MCF 10A (cell line): ENCODE data around the gene HOOK2. TPM values are rescaled to one million over a fixed set of nuclear protein-coding genes. Genes with fewer than 3 reads are reported as not detected.
A peak's percentile ranks its signal among the peaks of the same experiment; 100 is the strongest.

Experiments
- BruUV-seq: library from RNA; stranded (reverse); fragments of 400-500 nt; replicated peaks from 2 replicates; lab custom pipeline; 2021; lab: Mats Ljungman, UMichigan
- CTCF ChIA-PET: fragments of 300-600 bp; sonication (Branson Sonifier 250); formaldehyde crosslinking; extraction: SDS; loops from one replicate; lab custom pipeline; 2021; ENCODE audit warnings: antibody characterized with exemption, inconsistent platforms; lab: Yijun Ruan, JAX
- POLR2A ChIA-PET: fragments of 300-600, 350-650 bp; sonication (Branson Sonifier 250); formaldehyde crosslinking; extraction: SDS; loops from one replicate; lab custom pipeline; 2020; ENCODE audit warnings: antibody characterized with exemption, inconsistent platforms; lab: Yijun Ruan, JAX
- DNase-seq: peaks from one replicate; pipeline ENCODE4 v3.0.0-alpha.2; 2018; ENCODE audit not compliant: unreplicated experiment
- H3K27ac Mint-ChIP-seq: one replicate; pipeline ENCODE4 v1.8.0; 2022; ENCODE audit warnings: mild to moderate bottlenecking, low read depth, mixed read lengths; ENCODE audit not compliant: unreplicated experiment
- H3K27me3 Mint-ChIP-seq: one replicate; pipeline ENCODE4 v1.8.0; 2022; ENCODE audit warnings: mixed read lengths; ENCODE audit not compliant: insufficient read depth, unreplicated experiment
- H3K36me3 Mint-ChIP-seq: one replicate; pipeline ENCODE4 v1.8.0; 2022; ENCODE audit warnings: mild to moderate bottlenecking, moderate library complexity, mixed read lengths; ENCODE audit not compliant: insufficient read depth, unreplicated experiment
- H3K4me1 Mint-ChIP-seq: one replicate; pipeline ENCODE4 v1.8.0; 2022; ENCODE audit warnings: mixed read lengths; ENCODE audit not compliant: insufficient read depth, unreplicated experiment
- H3K4me3 Mint-ChIP-seq: one replicate; pipeline ENCODE4 v1.8.0; 2022; ENCODE audit warnings: mild to moderate bottlenecking, moderate library complexity, mixed read lengths; ENCODE audit not compliant: unreplicated experiment
- H3K9me3 Mint-ChIP-seq: one replicate; pipeline ENCODE4 v1.8.0; 2022; ENCODE audit warnings: mixed read lengths; ENCODE audit not compliant: unreplicated experiment
- CTCF ChIP-seq: fragments of 200-600 bp; IDR thresholded peaks from one replicate; pipeline ENCODE4 v1.8.0; 2022; ENCODE audit warnings: antibody characterized with exemption, mild to moderate bottlenecking; ENCODE audit not compliant: unreplicated experiment
- intact Hi-C: fragments of 100-400 bp; cut with micrococcal nuclease; formaldehyde crosslinking; loops from 2 replicates; pipeline ENCODE4 v1.14.1; 2022
- total RNA-seq: library from RNA; stranded (reverse); gene quantifications from 2 replicates; pipeline ENCODE4 v1.2.3, GENCODE V29; 2022

Gene HOOK2
- total RNA-seq, 1 experiment from 2014 or later, result 31.6 TPM

GRCh38 chr19:12720851-12721655, 54.3 kb downstream of the HOOK2 start:
- BruUV-seq, result no TSS peak
- peaks cover 61% of the 10 kb centered on the region for H3K36me3 Mint-ChIP-seq
- TF ChIP-seq CTCF, result no peak
- ChIA-PET POLR2A (interaction anchor here (0.6 to 6.5 kb wide), 18 partner anchors 12 to 581 kb away, joined by 3 to 235 read pairs (median 3); partner anchors contain the start of genes DHPS, FBXW9, GADD45GIP1 and GET3), CTCF (interaction anchor here (0.7 to 3.8 kb wide), 5 partner anchors 9 to 38 kb away, joined by 3 to 32 read pairs (median 4); partner anchors contain the start of gene TRIR)
- peak overlapping the region; percentile 96 for H3K27ac Mint-ChIP-seq
- no peaks in the 10 kb centered on the region for H3K9me3 Mint-ChIP-seq
- H3K4me3 Mint-ChIP-seq, result peak overlapping the region; percentile 96
- H3K27me3 Mint-ChIP-seq, result no peaks in the 10 kb centered on the region
- peaks cover 12% of the 10 kb centered on the region for H3K4me1 Mint-ChIP-seq
- peak; percentile 27 for DNase-seq
- intact Hi-C loops, result loop anchor here (5.0 kb wide), 1 partner anchor 71 kb away; the partner anchor contains the start of gene JUNB

GRCh38 chr19:12720296-12720695, 55.1 kb downstream of the HOOK2 start:
- POLR2A ChIA-PET, result interaction anchor here (0.6 to 6.5 kb wide), 9 partner anchors 11 to 236 kb away, joined by 3 to 235 read pairs (median 3); partner anchors contain the start of genes DHPS, FBXW9, GADD45GIP1 and GET3
- Mint-ChIP-seq H3K27me3 (no peaks in the 10 kb centered on the region), H3K27ac (peak overlapping the region; percentile 96), H3K4me1 (peaks cover 12% of the 10 kb centered on the region), H3K36me3 (peaks cover 68% of the 10 kb centered on the region), H3K9me3 (no peaks in the 10 kb centered on the region), H3K4me3 (peak overlapping the region; percentile 96)
- no peak for DNase-seq
- no TSS peak for BruUV-seq
- TF ChIP-seq CTCF, result no peak
- CTCF ChIA-PET, result interaction anchor here (1.1 to 1.7 kb wide), 3 partner anchors 13 to 127 kb away, joined by 3 to 4 read pairs (median 3); no protein-coding TSS in a partner anchor
- intact Hi-C loops, result loop anchor here (5.0 kb wide), 1 partner anchor 72 kb away; the partner anchor contains the start of gene JUNB

GRCh38 chr19:12715929-12716328, 59.4 kb downstream of the HOOK2 start:
- H3K36me3 Mint-ChIP-seq, result peaks cover 87% of the 10 kb centered on the region
- CTCF ChIA-PET, result interaction anchor here (0.7 to 2.2 kb wide), 5 partner anchors 42 to 132 kb away, joined by 3 to 6 read pairs (median 4); no protein-coding TSS in a partner anchor
- BruUV-seq, result no TSS peak

More at GRCh38 chr19:12715929-12716328, 59.4 kb downstream of the HOOK2 start:
- no peak for DNase-seq
- H3K4me1 Mint-ChIP-seq, result peaks cover 6% of the 10 kb centered on the region
- H3K27me3 Mint-ChIP-seq, result no peaks in the 10 kb centered on the region
- intact Hi-C loops, result no loop called here
- no peaks in the 10 kb centered on the region for H3K9me3 Mint-ChIP-seq
- H3K4me3 Mint-ChIP-seq, result no peak overlapping the region
- no peak overlapping the region for H3K27ac Mint-ChIP-seq
- POLR2A ChIA-PET, result interaction anchor here (1.7 kb wide), 1 partner anchor 19 kb away, joined by 5 read pairs; the partner anchor contains the start of gene FBXW9
- TF ChIP-seq CTCF, result no peak
